Measurements from ENCODE around the gene MRPS10.

GRCh38 chr6:42259286-42259685 is 41.6 kb upstream of the MRPS10 start:
- no peak for TF ChIP-seq GATA2 (IDR thresholded peaks at IDR 0.05; ENCODE audit: low read depth, low read length)
- no peak for TF ChIP-seq GATA3 (IDR thresholded peaks at IDR 0.05; ENCODE audit: low read depth, low read length)
